NCI-H446 treated with DMSO at 0.1 percent for 48 hours (cell line): Measurements from ENCODE around the gene RPL5.
"Not testable (repeated sequence)": the region's sequence is repeated elsewhere in the genome, so short reads cannot be mapped to it uniquely, and the experiment has no call there.

Experiments used
- DNase-seq: peaks from one replicate; lab custom pipeline; 2025; lab: John Stamatoyannopoulos, UW

Gene RPL5

GRCh38 chr1:92831762-92832536 is at the start of gene RPL5:
RPL5 (plus strand) TSS chr1:92832040; CDS start chr1:92832115, 75 bp downstream.
- DNase-seq: peak; percentile 95

- DNase-seq: not testable (repeated sequence)
Observed at GRCh38 chr1:92783550-92783949, 48.3 kb upstream of the RPL5 start.

- no peak for DNase-seq
Observed at GRCh38 chr1:92784021-92784638, 47.7 kb upstream of the RPL5 start.

- peak; percentile 97 for DNase-seq
Observed at GRCh38 chr1:92784639-92785500, 47.0 kb upstream of the RPL5 start, which contains the start of gene EVI5. EVI5 (minus strand) TSS chr1:92785108; CDS start chr1:92736546, 48,562 bp downstream.

GRCh38 chr1:92786111-92786901 is 45.5 kb upstream of the RPL5 start:
- DNase-seq: no peak

GRCh38 chr1:92790081-92790480 is 41.8 kb upstream of the RPL5 start:
- no peak for DNase-seq

- no peak for DNase-seq
Observed at GRCh38 chr1:92790867-92791266, 41.0 kb upstream of the RPL5 start.

GRCh38 chr1:92791487-92792066 is 40.3 kb upstream of the RPL5 start:
- DNase-seq: no peak

GRCh38 chr1:92792340-92792782 is 39.5 kb upstream of the RPL5 start:
- no peak for DNase-seq

GRCh38 chr1:92795166-92795565 is 36.7 kb upstream of the RPL5 start:
- no peak for DNase-seq

- DNase-seq: no peak
Observed at GRCh38 chr1:92797297-92797696, 34.5 kb upstream of the RPL5 start.

- no peak for DNase-seq
Observed at GRCh38 chr1:92797961-92798360, 33.9 kb upstream of the RPL5 start.

GRCh38 chr1:92803140-92803887 is 28.5 kb upstream of the RPL5 start:
- DNase-seq: no peak

GRCh38 chr1:92804721-92805201 is 27.1 kb upstream of the RPL5 start:
- no peak for DNase-seq

- no peak for DNase-seq
Observed at GRCh38 chr1:92805216-92805615, 26.6 kb upstream of the RPL5 start.

- DNase-seq: no peak
Observed at GRCh38 chr1:92808381-92808780, 23.5 kb upstream of the RPL5 start.

GRCh38 chr1:92816732-92817131 is 15.1 kb upstream of the RPL5 start:
- DNase-seq: no peak

- DNase-seq: no peak
Observed at GRCh38 chr1:92817137-92817697, 14.6 kb upstream of the RPL5 start.

- no peak for DNase-seq
Observed at GRCh38 chr1:92817986-92818764, 13.7 kb upstream of the RPL5 start.
